GM19025 (cell line): ENCODE measurements around the gene NKAIN4.

ENCODE experiments used
- ATAC-seq: cut with Tn5 transposase; IDR thresholded peaks from one replicate; pipeline ENCODE4 v1.9.1; 2021; ENCODE audit warnings: mild to moderate bottlenecking, low read depth, moderate library complexity; ENCODE audit not compliant: unreplicated experiment

The NKAIN4 gene

GRCh38 chr20:63254232-63254605, at the start of gene NKAIN4:
Gene NKAIN4, minus strand, starts transcription at chr20:63254463. Its CDS starts 13 bp downstream, at chr20:63254450.
- no peak for ATAC-seq

DNA sequence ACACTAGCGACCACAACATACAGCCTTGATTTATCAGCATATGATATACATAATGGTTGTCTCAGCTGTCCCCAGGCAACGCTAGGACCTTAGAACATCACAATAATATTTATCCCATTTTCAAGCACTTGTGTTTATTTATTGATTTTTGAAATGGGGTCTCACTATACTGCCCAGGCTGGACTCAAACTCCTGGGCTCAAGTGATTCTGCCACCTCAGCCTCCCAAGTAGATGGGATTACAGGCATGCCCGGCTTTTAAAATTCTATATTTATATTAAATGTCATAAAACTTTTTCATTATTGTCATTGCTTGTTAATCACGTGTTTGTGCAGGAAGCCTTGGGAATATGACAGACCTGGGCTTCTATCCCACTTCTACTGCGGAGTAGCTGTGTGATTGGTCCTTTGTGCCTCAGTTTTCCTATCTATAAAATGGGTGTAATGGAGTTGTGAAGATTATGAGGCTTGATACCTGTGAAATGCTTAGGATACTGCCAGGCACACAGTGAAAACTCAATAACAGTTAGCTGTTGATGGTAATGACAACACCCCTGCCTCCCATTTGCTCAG, 48.9 kb upstream of the NKAIN4 start:
- ATAC-seq = no peak

DNA sequence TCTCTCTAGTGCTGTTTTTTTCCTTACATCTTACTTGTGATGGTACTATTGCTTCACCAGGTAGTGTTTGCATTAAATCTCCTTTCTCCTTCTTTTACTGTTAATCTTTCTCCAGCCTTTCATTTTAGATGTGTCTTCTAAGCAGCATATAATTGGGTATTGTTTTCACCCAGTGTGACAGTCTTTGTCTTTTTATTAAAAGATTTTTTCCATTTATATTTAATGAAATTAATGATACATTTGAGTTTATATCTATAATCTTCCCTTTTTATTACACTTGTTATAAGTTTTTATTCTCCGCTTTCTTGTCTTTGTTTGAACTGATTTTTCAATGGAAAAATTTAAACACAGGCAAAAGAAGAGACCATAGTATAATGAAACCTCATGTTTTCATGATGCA, 47.4 kb upstream of the NKAIN4 start:
- ATAC-seq = no peak

GRCh38 chr20:63298731-63299312, 44.6 kb upstream of the NKAIN4 start:
- no peak for ATAC-seq

- ATAC-seq = no peak
These were observed 43.7 kb upstream of the NKAIN4 start for GRCh38 chr20:63297796-63298572.

GRCh38 chr20:63297371-63297781, 43.1 kb upstream of the NKAIN4 start:
- ATAC-seq = no peak

- no peak for ATAC-seq
These were observed 42.5 kb upstream of the NKAIN4 start for GRCh38 chr20:63296531-63297299.

- ATAC-seq = no peak
These were observed 41.6 kb upstream of the NKAIN4 start for GRCh38 chr20:63295846-63296245.

GRCh38 chr20:63295422-63295821, 41.2 kb upstream of the NKAIN4 start:
- no peak for ATAC-seq

DNA sequence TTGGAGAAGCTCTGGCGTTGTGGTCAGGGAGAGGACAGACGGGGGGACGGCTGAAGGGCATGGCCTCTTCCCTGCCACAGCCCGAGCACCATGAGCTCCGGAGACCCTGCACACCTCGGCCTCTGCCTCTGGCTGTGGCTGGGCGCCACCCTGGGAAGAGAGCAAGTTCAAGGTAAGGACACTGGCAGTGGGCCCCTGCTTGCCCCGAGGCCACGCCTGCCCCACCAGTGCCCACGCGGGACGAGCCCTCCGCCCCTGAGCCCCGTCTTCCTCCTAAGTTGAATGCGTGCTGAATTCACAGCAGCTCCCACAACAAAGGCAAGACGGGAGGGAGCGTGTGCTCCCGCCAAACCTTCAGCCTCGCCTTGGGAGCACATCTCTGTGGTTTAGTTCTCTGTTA, 40.8 kb upstream of the NKAIN4 start:
- ATAC-seq = no peak

GRCh38 chr20:63294536-63294900, 40.3 kb upstream of the NKAIN4 start:
- ATAC-seq = no peak

- ATAC-seq = no peak
These were observed 39.7 kb upstream of the NKAIN4 start for GRCh38 chr20:63293871-63294535.

DNA sequence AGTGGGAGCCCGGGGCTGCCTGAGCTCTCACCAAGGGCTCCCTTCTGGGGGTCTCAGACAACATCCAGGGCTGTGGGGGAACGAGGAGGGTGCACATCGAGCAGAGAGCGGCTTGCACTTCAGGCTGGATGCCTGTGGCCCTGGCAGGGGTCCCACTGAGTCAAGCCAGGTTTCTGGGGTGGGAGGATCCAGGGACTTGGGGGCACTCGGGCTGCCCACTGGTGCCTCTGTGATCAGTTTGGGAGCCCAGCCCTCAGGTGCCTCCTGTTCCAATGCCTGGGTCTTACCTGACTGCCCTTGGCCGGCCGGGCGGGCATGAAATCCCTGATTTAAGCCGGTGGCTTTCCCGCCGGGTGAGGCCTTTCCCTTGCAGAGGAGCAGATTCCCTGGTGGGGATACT, 39.2 kb upstream of the NKAIN4 start:
- no peak for ATAC-seq

- no peak for ATAC-seq
These were observed 38.6 kb upstream of the NKAIN4 start, which contains the start of gene COL20A1 for GRCh38 chr20:63292904-63293303. Gene COL20A1, plus strand, starts transcription at chr20:63293186. Its CDS starts 1,922 bp downstream, at chr20:63295108.

- no peak for ATAC-seq
These were observed 38.0 kb upstream of the NKAIN4 start for GRCh38 chr20:63292292-63292701.

DNA sequence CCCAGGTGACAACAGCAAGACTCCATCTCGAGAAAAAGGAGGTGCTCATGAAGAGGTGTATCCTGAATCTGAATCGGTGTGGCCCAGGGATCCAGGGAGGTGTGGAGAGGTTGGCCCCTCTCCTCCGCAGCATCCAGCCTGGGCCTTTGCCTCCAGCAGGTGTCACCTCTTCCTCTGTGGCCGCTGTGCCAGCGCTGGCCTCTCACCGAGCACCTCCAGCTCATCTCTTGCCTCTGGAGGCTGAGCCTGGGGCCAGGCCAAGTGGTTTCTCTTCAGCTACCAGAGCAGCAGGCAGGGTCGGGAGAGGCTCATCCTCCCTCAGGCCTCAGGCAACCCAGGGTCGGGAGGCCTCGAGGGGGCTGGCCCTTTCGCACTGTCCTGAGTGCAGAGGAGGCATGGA, 37.5 kb upstream of the NKAIN4 start:
- no peak for ATAC-seq

DNA sequence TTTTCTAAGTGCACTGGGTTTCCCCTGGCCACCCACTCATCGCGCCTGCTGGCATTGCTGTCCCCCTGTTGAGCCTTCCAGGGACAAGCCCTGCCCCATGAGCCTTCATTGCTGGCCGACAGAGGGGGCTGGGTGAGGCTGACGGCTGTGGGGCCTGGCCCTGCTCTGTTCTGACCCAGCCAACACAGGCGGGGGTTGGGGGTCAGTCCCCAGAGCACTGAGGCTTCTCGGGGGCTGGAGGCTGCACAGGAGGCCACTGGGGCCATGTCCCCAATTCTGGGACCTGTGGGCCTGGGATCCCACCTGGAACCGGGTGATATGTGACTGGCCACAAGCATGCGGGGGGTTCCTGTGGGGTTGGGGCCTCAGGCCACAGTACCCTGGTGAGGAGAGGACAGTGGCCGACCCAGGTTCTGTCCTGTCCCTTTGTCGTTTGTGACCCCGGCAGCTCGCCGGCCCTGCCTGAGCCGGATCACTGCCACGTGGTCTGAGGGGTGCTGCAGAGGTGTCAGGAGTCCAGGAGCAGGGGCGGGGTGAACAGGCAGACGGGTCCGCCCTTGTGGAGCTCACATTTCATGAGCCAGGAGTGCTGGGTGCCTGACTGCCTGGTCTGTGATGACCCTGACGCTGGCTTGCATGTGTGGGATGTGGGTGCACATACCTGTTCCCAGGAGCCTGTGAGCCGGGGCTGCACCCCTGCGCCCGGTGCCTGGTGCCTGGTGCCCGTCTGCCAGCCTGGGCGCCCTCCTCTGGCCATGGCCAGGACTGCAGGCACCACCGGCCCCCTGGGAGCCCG, 36.6 kb upstream of the NKAIN4 start:
- no peak for ATAC-seq

- ATAC-seq = no peak
These were observed 35.9 kb upstream of the NKAIN4 start for GRCh38 chr20:63290136-63290676.

DNA sequence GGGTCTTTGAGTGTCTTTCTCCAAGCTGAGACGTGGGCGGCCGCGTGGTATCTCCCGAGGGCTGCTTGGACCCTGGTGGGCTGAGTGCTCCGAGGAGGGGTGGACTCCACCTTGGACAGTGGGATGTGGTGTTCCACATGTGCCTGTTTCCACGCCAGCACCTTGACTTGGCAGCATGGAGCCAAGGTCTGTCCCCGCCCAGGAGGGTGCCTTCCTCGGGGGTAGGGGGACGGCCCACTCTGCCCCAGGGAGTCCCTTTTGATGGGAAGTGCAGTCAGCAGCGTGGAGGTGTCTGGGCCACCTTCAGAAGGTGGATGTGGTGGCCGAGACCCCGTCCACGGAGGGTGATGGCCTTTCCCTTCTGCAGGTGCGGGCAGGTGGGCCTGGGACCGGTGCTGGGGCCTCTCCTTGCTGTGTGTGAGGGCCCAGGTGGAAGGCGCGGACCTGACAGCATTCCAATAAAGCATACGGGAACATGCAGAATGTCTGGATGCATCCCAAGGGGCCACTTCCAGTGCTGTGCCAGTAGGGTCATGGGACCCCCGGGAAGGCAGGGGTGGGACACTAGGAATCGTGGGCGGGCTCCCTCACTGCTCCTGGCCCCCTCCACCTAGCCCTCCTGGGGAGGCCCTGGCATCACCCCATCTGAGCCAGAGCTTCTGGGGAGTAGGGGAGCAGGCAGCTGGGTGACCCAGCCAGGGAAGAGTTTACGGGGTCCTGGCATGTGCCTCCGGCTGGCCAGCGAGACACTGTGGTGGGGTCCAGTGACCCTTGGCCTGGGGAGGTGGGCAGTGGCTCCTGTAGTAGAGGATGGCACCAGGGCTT, 35.3 kb upstream of the NKAIN4 start:
- ATAC-seq = no peak
